Right lobe of liver (tissue), 6 donors: Measurements from ENCODE around the gene CBX8. TPM values are rescaled to one million over a fixed set of nuclear protein-coding genes. Genes with fewer than 3 reads are reported as not detected.
"Not testable (repeated sequence)": the region's sequence is repeated elsewhere in the genome, so short reads cannot be mapped to it uniquely, and the experiment has no call there.

Experiments
- ATAC-seq, 4 donors: fragments of 200-7000 bp; cut with Tn5 transposase; one replicate each; pipeline ENCODE4 v1.9.1; 2020; ENCODE audit warnings: mild to moderate bottlenecking in 4 of 4, moderate library complexity in 4 of 4
- DNase-seq, 3 donors: peaks; one replicate each; pipeline ENCODE4 v3.0.0-alpha.2; 2020
- H3K27ac ChIP-seq, 3 donors: fragments of 200-600 bp; one replicate each; pipeline ENCODE4 v1.8.0; 2022
- H3K27me3 ChIP-seq, 2 donors: fragments of 200-600 bp; one replicate each; pipeline ENCODE4 v1.8.0; 2022
- H3K36me3 ChIP-seq, 4 donors: fragments of 200-600 bp; sonication (generic) in 1 of 4; one replicate each; pipeline versions ENCODE4 v1.5.1 to v1.8.0; 2017 to 2022; ENCODE audit warnings: control low read depth in 1 of 4
- H3K4me1 ChIP-seq, 4 donors: fragments of 200-600 bp; sonication (generic) in 1 of 4; one replicate each; pipeline versions ENCODE4 v1.5.1 to v1.8.0; 2017 to 2022; ENCODE audit warnings: control low read depth in 1 of 4
- H3K4me3 ChIP-seq, 3 donors: fragments of 200-600 bp; one replicate each; pipeline ENCODE4 v1.8.0; 2022
- H3K9me3 ChIP-seq, 4 donors: fragments of 200-600 bp; sonication (generic) in 1 of 4; one replicate each; pipeline versions ENCODE4 v1.5.1 to v1.8.0; 2017 to 2022; ENCODE audit warnings: control low read depth in 1 of 4
- CTCF ChIP-seq, 4 donors: fragments of 200-600 bp in 3 of 4; fragments of 450-650 bp in 1 of 4; IDR thresholded peaks; one replicate each; pipeline versions ENCODE4 v1.5.1 to v1.8.0; 2016 to 2022; ENCODE audit warnings: antibody characterized with exemption in 4 of 4, mild to moderate bottlenecking in 2 of 4
- POLR2A ChIP-seq: fragments of 450-650 bp; IDR thresholded peaks from one replicate; pipeline ENCODE4 v1.6.1; 2017; ENCODE audit warnings: antibody characterized with exemption, mild to moderate bottlenecking
- WGBS: methylation state at CpG from one replicate; pipeline ENCODE4 v1.1.6; 2018; ENCODE audit warnings: low coverage, low lambda C conversion rate; ENCODE audit not compliant: insufficient coverage; ENCODE audit errors: missing lambda C conversion rate; 5-methylcytosine and 5-hydroxymethylcytosine counted together
- intact Hi-C, 2 donors: fragments of 100-400 bp; cut with DNase I; formaldehyde crosslinking; loops; one replicate each; pipeline versions ENCODE4 v1.11.2 to v1.14.1; 2022
- total RNA-seq, 6 experiments: library from RNA; depleted of rRNA in 2 of 6; stranded (reverse); fragments of >200 nt in 2 of 6; fragmentation: NEBNext Ultra II Directional in 3 of 6; extraction: Animal tissue kit (Norgen Biotek cat#: 25700) in 3 of 6; gene quantifications; one replicate each; pipeline versions ENCODE4 v1.1.0 to v1.2.4, GENCODE V29; 2016 to 2023
- donor health status: DM: no; HTN: yes; CAD: no.
- donor health status: DM: no; HTN: no; CAD: no.
- donor health status: DM: no; HTN: no; CAD: no.
- donor health status: DM: no; HTN: yes; CAD: no.
- donor health status: DM: no; HTN: yes; CAD: no.

CBX8 gene
- total RNA-seq, 6 experiments from 2014 or later, result 1.2 to 4.7 (median 2.0) TPM

DNA sequence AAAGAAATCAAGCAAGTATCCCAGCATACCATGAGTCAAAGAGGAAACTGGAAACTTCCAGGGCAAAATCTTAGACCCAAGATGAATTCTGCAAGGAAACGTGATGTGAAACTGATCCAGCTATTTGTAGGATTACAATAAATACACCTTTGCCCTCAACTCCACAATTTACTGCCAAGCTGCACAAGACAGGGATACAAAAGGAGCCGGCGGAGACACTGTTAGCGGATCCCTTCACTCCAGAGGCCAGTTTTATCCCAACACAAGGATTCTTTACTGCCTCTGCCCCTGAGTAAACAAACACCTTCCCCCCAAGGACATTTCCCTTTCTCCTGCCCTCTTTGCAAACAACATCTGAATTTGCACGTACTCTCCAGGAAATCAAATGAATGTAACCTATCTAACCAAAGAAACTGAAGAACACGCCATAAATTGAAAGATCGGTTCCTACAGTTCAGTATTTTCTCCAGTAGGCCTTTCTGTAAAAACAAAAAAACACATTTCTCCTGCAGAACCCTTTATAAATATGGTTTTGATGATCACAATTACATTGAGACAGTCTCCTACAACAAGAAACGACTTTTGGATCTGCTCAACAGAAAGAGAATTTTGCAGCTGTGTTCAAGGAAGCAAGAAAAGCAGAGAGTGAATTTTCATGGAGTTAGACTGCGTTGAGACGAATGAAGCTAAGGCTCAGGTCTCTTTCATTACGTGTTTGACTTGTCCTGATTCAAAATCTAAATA lies 20.3 kb downstream of the CBX8 start:
- peak in 3 of 4 donors; percentile 9 to 19 (median 11) for ATAC-seq
- peaks cover 0 to 39% of the 10 kb centered on the region in 2 donors for H3K27me3 ChIP-seq
- 33% methylated on average over 11 of the region's 11 CpGs for WGBS

GRCh38 chr17:79775632-79776031 lies 21.2 kb downstream of the CBX8 start:
- H3K36me3 ChIP-seq, result no peaks in the 10 kb centered on the region
- no peaks in the 10 kb centered on the region for H3K9me3 ChIP-seq
- DNase-seq (no peak), ATAC-seq (peak in 1 of 4 donors; percentile 14)
- intact Hi-C loops, result no loop called here
- TF ChIP-seq POLR2A (no peak), CTCF (IDR thresholded peaks at IDR 0.05) (no peak)
- peaks cover 0 to 25% (median 0%) of the 10 kb centered on the region in 4 donors for H3K4me1 ChIP-seq
- no peak overlapping the region for H3K4me3 ChIP-seq
- H3K27ac ChIP-seq, result no peak overlapping the region
- H3K27me3 ChIP-seq, result peaks cover 0 to 39% of the 10 kb centered on the region in 2 donors
- WGBS, result 56% methylated on average over 6 of the region's 6 CpGs

More for the DNA sequence above, 20.3 kb downstream of the CBX8 start:
- DNase-seq, result no peak
- peaks cover 0 to 25% (median 0%) of the 10 kb centered on the region in 4 donors for H3K4me1 ChIP-seq
- no peak overlapping the region for H3K4me3 ChIP-seq
- peak overlapping the region in 2 of 3 donors; percentile 24 to 50 for H3K27ac ChIP-seq
- intact Hi-C loops, result no loop called here
- TF ChIP-seq POLR2A, result no peak
- TF ChIP-seq CTCF (IDR thresholded peaks at IDR 0.05), result no peak
- H3K36me3 ChIP-seq, result no peaks in the 10 kb centered on the region
- no peaks in the 10 kb centered on the region for H3K9me3 ChIP-seq

- WGBS, result 54% methylated on average over 5 of the region's 8 CpGs
- H3K27me3 ChIP-seq, result peaks cover 0 to 39% of the 10 kb centered on the region in 2 donors
- H3K4me3 ChIP-seq, result no peak overlapping the region
- H3K27ac ChIP-seq, result no peak overlapping the region
- H3K36me3 ChIP-seq, result no peaks in the 10 kb centered on the region
- DNase-seq, result no peak
- peaks cover 0 to 25% (median 0%) of the 10 kb centered on the region in 4 donors for H3K4me1 ChIP-seq
- no peak for ATAC-seq
- intact Hi-C loops, result no loop called here
- TF ChIP-seq CTCF (IDR thresholded peaks at IDR 0.05) (no peak), POLR2A (no peak)
- H3K9me3 ChIP-seq, result no peaks in the 10 kb centered on the region
Observed at GRCh38 chr17:79774561-79774975, 22.3 kb downstream of the CBX8 start.

DNA sequence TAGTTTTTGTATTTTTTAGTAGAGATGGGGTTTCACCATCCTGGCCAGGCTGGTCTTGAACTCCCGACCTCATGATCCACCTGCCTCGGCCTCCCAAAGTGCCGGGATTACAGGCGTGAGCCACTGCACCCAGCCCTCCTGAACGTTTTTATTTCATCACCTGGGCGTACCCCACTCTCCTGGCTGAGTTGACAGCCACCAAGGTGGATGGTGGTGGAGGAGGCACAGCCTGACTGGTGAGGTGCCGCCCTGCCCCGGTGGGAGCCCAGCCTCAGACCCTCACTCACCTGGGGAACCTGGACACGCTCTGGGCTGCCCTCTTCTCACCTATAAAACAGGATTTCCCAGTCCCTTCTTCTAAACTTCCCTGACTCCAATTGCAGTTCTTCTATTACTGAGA lies 24.2 kb downstream of the CBX8 start:
- H3K27ac ChIP-seq, intact Hi-C loops, H3K4me3 ChIP-seq, H3K36me3 ChIP-seq, H3K9me3 ChIP-seq, ATAC-seq: not testable (repeated sequence)
- Histone ChIP-seq H3K27me3 (peaks cover 0 to 39% of the 10 kb centered on the region in 2 donors), H3K4me1 (peaks cover 0 to 25% (median 0%) of the 10 kb centered on the region in 4 donors)
- WGBS, result 60% methylated on average over 5 of the region's 9 CpGs
- peak in 1 of 3 donors; percentile 34 for DNase-seq

GRCh38 chr17:79771276-79771675 lies 25.6 kb downstream of the CBX8 start:
- TF ChIP-seq CTCF (IDR thresholded peaks at IDR 0.05) (no peak), POLR2A (no peak)
- DNase-seq, result no peak
- intact Hi-C loops, result no loop called here
- H3K4me1 ChIP-seq, result peaks cover 0 to 12% (median 0%) of the 10 kb centered on the region in 4 donors
- H3K36me3 ChIP-seq, result no peaks in the 10 kb centered on the region
- 82% methylated on average over 6 of the region's 6 CpGs for WGBS
- H3K4me3 ChIP-seq, result no peak overlapping the region
- peaks cover 0 to 25% of the 10 kb centered on the region in 2 donors for H3K27me3 ChIP-seq
- no peak for ATAC-seq
- no peaks in the 10 kb centered on the region for H3K9me3 ChIP-seq
- no peak overlapping the region for H3K27ac ChIP-seq
